ENCODE results near the gene TCF20. TPM values are rescaled to one million over a fixed set of nuclear protein-coding genes. Genes with fewer than 3 reads are reported as not detected.

TCF20 gene
- 10 to 100 TPM; 27.5 to 49.9 (median 45.1) TPM for total RNA-seq

GRCh38 chr22:42270510-42271190 is at the start of gene TCF20:
TSS of gene TCF20 (minus strand) at chr22:42270653. CDS start at chr22:42215305, 55,348 bp downstream.
- no peaks in the 10 kb centered on the region for H3K9me3 ChIP-seq
- TF ChIP-seq CTCF (IDR thresholded peaks at IDR 0.05): no peak
- peak in 1 of 4 donors; percentile 29 for TF ChIP-seq POLR2A (IDR thresholded peaks at IDR 0.05)
- no peak for TF ChIP-seq POLR2AphosphoS5 (IDR thresholded peaks at IDR 0.05)
- H3K4me1 ChIP-seq: peaks cover 12 to 18% (median 15%) of the 10 kb centered on the region in 4 donors
- peak; percentile 46 to 80 for ATAC-seq (ENCODE audit: low FRiP score in 2 of 2)
- DNase-seq: peak; percentile 71 to 96
- H3K27ac ChIP-seq: peak within 1 kb of the TSS; percentile 89 to 94 (median 92)
- 28 to 34% methylated on average over 16 of the region's 91 CpGs for WGBS, 2 donors
- H3K27me3 ChIP-seq: no peaks in the 10 kb centered on the region
- H3K36me3 ChIP-seq: no peaks in the 10 kb centered on the region
- H3K4me3 ChIP-seq: peak within 1 kb of the TSS; percentile 82 to 98 (median 94)

- WGBS, 2 donors: 76 to 79% methylated on average over 6 of the region's 6 CpGs
- Histone ChIP-seq H3K27me3 (no peaks in the 10 kb centered on the region), H3K4me3 (no peak overlapping the region), H3K36me3 (no peaks in the 10 kb centered on the region), H3K27ac (no peak overlapping the region), H3K9me3 (no peaks in the 10 kb centered on the region), H3K4me1 (peaks cover 0 to 14% (median 1%) of the 10 kb centered on the region in 4 donors)
- ATAC-seq (ENCODE audit: low FRiP score in 2 of 2) (no peak), DNase-seq (no peak)
- no peak for TF ChIP-seq POLR2AphosphoS5 (IDR thresholded peaks at IDR 0.05)
Measured at GRCh38 chr22:42319386-42319785, 48.9 kb upstream of the TCF20 start.

GRCh38 chr22:42318967-42319366 is 48.5 kb upstream of the TCF20 start:
- H3K36me3 ChIP-seq: no peaks in the 10 kb centered on the region
- TF ChIP-seq POLR2A (IDR thresholded peaks at IDR 0.05) (no peak), CTCF (IDR thresholded peaks at IDR 0.05) (no peak), EP300 (IDR thresholded peaks at IDR 0.05) (no peak), POLR2AphosphoS5 (IDR thresholded peaks at IDR 0.05) (no peak)
- peaks cover 0 to 18% (median 1%) of the 10 kb centered on the region in 4 donors for H3K4me1 ChIP-seq
- H3K4me3 ChIP-seq: no peak overlapping the region
- ATAC-seq (ENCODE audit: low FRiP score in 2 of 2) (no peak), DNase-seq (no peak)
- H3K27me3 ChIP-seq: no peaks in the 10 kb centered on the region
- WGBS, 2 donors: 82 to 100% methylated on average over 3 of the region's 3 CpGs
- no peaks in the 10 kb centered on the region for H3K9me3 ChIP-seq
- no peak overlapping the region for H3K27ac ChIP-seq

GRCh38 chr22:42317691-42318547 is 47.5 kb upstream of the TCF20 start:
- H3K4me1 ChIP-seq: peaks cover 0 to 23% (median 1%) of the 10 kb centered on the region in 4 donors
- peak overlapping the region in 2 of 4 donors; percentile 24 to 40 for H3K27ac ChIP-seq
- DNase-seq: peak; percentile 73 to 82
- H3K4me3 ChIP-seq: peak overlapping the region in 2 of 4 donors; percentile 1 to 7
- ATAC-seq (ENCODE audit: low FRiP score in 2 of 2): peak in 1 of 2 donors; percentile 68
- no peaks in the 10 kb centered on the region for H3K36me3 ChIP-seq
- H3K9me3 ChIP-seq: no peaks in the 10 kb centered on the region
- 60 to 64% methylated on average over 11 to 22 of the region's 25 CpGs for WGBS, 2 donors
- TF ChIP-seq CTCF (IDR thresholded peaks at IDR 0.05) (no peak), EP300 (IDR thresholded peaks at IDR 0.05) (no peak), POLR2AphosphoS5 (IDR thresholded peaks at IDR 0.05) (no peak), POLR2A (IDR thresholded peaks at IDR 0.05) (no peak)
- H3K27me3 ChIP-seq: no peaks in the 10 kb centered on the region

- ATAC-seq (ENCODE audit: low FRiP score in 2 of 2) (peak; percentile 45 to 85), DNase-seq (peak in 1 of 2 donors; percentile 66)
- H3K9me3 ChIP-seq: no peaks in the 10 kb centered on the region
- peaks cover 0 to 23% (median 1%) of the 10 kb centered on the region in 4 donors for H3K4me1 ChIP-seq
- H3K4me3 ChIP-seq: peak overlapping the region in 2 of 4 donors; percentile 1 to 7
- H3K27me3 ChIP-seq: no peaks in the 10 kb centered on the region
- WGBS, 2 donors: 56 to 74% methylated on average over 13 of the region's 13 CpGs
- peak overlapping the region in 2 of 4 donors; percentile 24 to 40 for H3K27ac ChIP-seq
- no peaks in the 10 kb centered on the region for H3K36me3 ChIP-seq
- TF ChIP-seq CTCF (IDR thresholded peaks at IDR 0.05) (no peak), POLR2A (IDR thresholded peaks at IDR 0.05) (no peak), POLR2AphosphoS5 (IDR thresholded peaks at IDR 0.05) (no peak), EP300 (IDR thresholded peaks at IDR 0.05) (no peak)
Measured at GRCh38 chr22:42317008-42317407, 46.6 kb upstream of the TCF20 start.

All from upper lobe of left lung (tissue), 6 donors.